Bronchial epithelial cell (primary cell): ENCODE data around the gene NDUFAF5. TPM values are rescaled to one million over a fixed set of nuclear protein-coding genes. Genes with fewer than 3 reads are reported as not detected.
"Not testable (repeated sequence)": the region's sequence is repeated elsewhere in the genome, so short reads cannot be mapped to it uniquely, and the experiment has no call there.

ENCODE experiments used
- DNase-seq: peaks from one replicate; pipeline ENCODE4 v3.0.0-alpha.2; 2010; ENCODE audit warnings: low read depth
- FAIRE-seq: peaks from 2 replicates; lab custom pipeline; 2011; peaks lifted over from hg19 to GRCh38; lab: Jason Lieb, UNC
- H3K27me3 ChIP-seq: 2 replicates; pipeline ENCODE4 v1.5.1; 2011; ENCODE audit warnings: low read length; ENCODE audit not compliant: control insufficient read depth, insufficient read depth
- H3K36me3 ChIP-seq: 2 replicates; pipeline ENCODE4 v1.5.1; 2011; ENCODE audit warnings: low read length; ENCODE audit not compliant: control insufficient read depth, insufficient read depth
- H3K4me3 ChIP-seq: 2 replicates; pipeline ENCODE4 v1.5.1; 2011; ENCODE audit warnings: mild to moderate bottlenecking, low read depth, low read length, control low read depth
- CTCF ChIP-seq: IDR thresholded peaks from 2 replicates; pipeline ENCODE4 v1.5.1; 2011; ENCODE audit warnings: mild to moderate bottlenecking, moderate library complexity, low read length, control low read depth, inconsistent platforms; ENCODE audit not compliant: insufficient read depth, severe bottlenecking
- total RNA-seq: library from RNA; depleted of rRNA; stranded (reverse); fragments of >200 nt; gene quantifications from 2 replicates; pipeline ENCODE4 v1.2.1, GENCODE V29; 2014

Gene NDUFAF5
- 15.0 and 22.0 TPM in 2 replicates for total RNA-seq

GRCh38 chr20:13784893-13785715 lies at the start of gene NDUFAF5, which contains the start of gene ESF1:
NDUFAF5 (plus strand) TSS chr20:13785028; CDS start chr20:13785069, 41 bp downstream.
ESF1 (minus strand) TSS chr20:13784919; CDS start chr20:13783140, 1,779 bp downstream.
- no peak for TF ChIP-seq CTCF
- Histone ChIP-seq H3K27me3 (no peaks in the 10 kb centered on the region), H3K36me3 (peaks cover 1% of the 10 kb centered on the region), H3K4me3 (peak within 1 kb of the TSS; percentile 92)
- FAIRE-seq: no peak
- DNase-seq: peak; percentile 93

- DNase-seq (no peak), FAIRE-seq (no peak)
- no peak for TF ChIP-seq CTCF
- Histone ChIP-seq H3K36me3 (peaks cover 5% of the 10 kb centered on the region), H3K27me3 (no peaks in the 10 kb centered on the region), H3K4me3 (no peak overlapping the region)
Measured at GRCh38 chr20:13735826-13736225, 49.0 kb upstream of the NDUFAF5 start.

- H3K27me3 ChIP-seq: no peaks in the 10 kb centered on the region
- no peak for DNase-seq
- no peak overlapping the region for H3K4me3 ChIP-seq
- H3K36me3 ChIP-seq: peaks cover 5% of the 10 kb centered on the region
- no peak for FAIRE-seq
- TF ChIP-seq CTCF: no peak
Measured at GRCh38 chr20:13736436-13737191, 48.2 kb upstream of the NDUFAF5 start.

- not testable (repeated sequence) for H3K36me3 ChIP-seq, DNase-seq, H3K4me3 ChIP-seq, H3K27me3 ChIP-seq, FAIRE-seq
Measured at GRCh38 chr20:13738187-13738586, 46.6 kb upstream of the NDUFAF5 start.

GRCh38 chr20:13739731-13740649 lies 44.8 kb upstream of the NDUFAF5 start:
- FAIRE-seq (no peak), DNase-seq (no peak)
- H3K27me3 ChIP-seq: no peaks in the 10 kb centered on the region
- H3K4me3 ChIP-seq: no peak overlapping the region
- no peak for TF ChIP-seq CTCF
- peaks cover 2% of the 10 kb centered on the region for H3K36me3 ChIP-seq
